H1 (cell line): ENCODE data around the gene ADCY3. TPM values are rescaled to one million over a fixed set of nuclear protein-coding genes. Genes with fewer than 3 reads are reported as not detected.

ENCODE experiments used
- CTCF ChIA-PET: fragments of 300-600 bp; sonication (Branson Sonifier 250); formaldehyde crosslinking; loops from one replicate; lab custom pipeline; 2021; ENCODE audit not compliant: partially characterized antibody; lab: Charles Lee
- POLR2A ChIA-PET: fragments of 300-600 bp; sonication (Branson Sonifier 250); formaldehyde crosslinking; loops from one replicate; lab custom pipeline; 2021; ENCODE audit warnings: inconsistent platforms; ENCODE audit not compliant: partially characterized antibody; lab: Charles Lee
- DNase-seq, 2 experiments: peaks; one replicate each; pipeline versions ENCODE4 v3.0.0 to v3.0.0-alpha.2; 2010 to 2022; ENCODE audit warnings: low spot score in 2 of 2, low read depth in 1 of 2, mixed read lengths in 1 of 2
- FAIRE-seq: peaks from 2 replicates; lab custom pipeline; 2011; peaks lifted over from hg19 to GRCh38; lab: Jason Lieb, UNC
- H2AFZ ChIP-seq: 2 replicates; pipeline ENCODE4 v1.8.1; 2012; ENCODE audit warnings: low read length, inconsistent platforms
- H2AK5ac ChIP-seq: 2 replicates; pipeline ENCODE4 v1.6.1; 2013; ENCODE audit warnings: low read depth, low read length
- H2BK120ac ChIP-seq: replicated peaks from 2 replicates; pipeline ENCODE3; 2013; ENCODE audit warnings: low read depth, low read length, inconsistent platforms
- H2BK12ac ChIP-seq: 2 replicates; pipeline ENCODE4 v1.6.1; 2013; ENCODE audit warnings: low read depth, low read length
- H2BK15ac ChIP-seq: 2 replicates; pipeline ENCODE4 v1.6.1; 2013; ENCODE audit warnings: low read length
- H2BK20ac ChIP-seq: 2 replicates; pipeline ENCODE4 v1.6.1; 2013; ENCODE audit warnings: low read length
- H2BK5ac ChIP-seq: 2 replicates; pipeline ENCODE4 v1.6.1; 2013; ENCODE audit warnings: low read depth, low read length
- H3K14ac ChIP-seq: 2 replicates; pipeline ENCODE4 v1.6.1; 2013; ENCODE audit warnings: inconsistent platforms; ENCODE audit not compliant: insufficient read length
- H3K18ac ChIP-seq: 2 replicates; pipeline ENCODE4 v1.6.1; 2013; ENCODE audit warnings: low read length; ENCODE audit errors: extremely low read depth
- H3K23ac ChIP-seq: 2 replicates; pipeline ENCODE4 v1.6.1; 2013; ENCODE audit warnings: inconsistent platforms; ENCODE audit not compliant: insufficient read length
- H3K23me2 ChIP-seq: 2 replicates; pipeline ENCODE4 v1.6.1; 2013; ENCODE audit warnings: low read depth, low read length
- H3K27ac ChIP-seq: 2 replicates; pipeline ENCODE4 v1.6.1; 2011; ENCODE audit warnings: low read depth, low read length, inconsistent platforms
- H3K27me3 ChIP-seq, 4 experiments: replicated peaks in 1 of 4; 1 replicate in 1 of 4; 2 replicates in 3 of 4; pipeline versions ENCODE4 v1.6.1 to v1.8.1; 2011 to 2013; ENCODE audit warnings: low read length in 3 of 4, mild to moderate bottlenecking in 3 of 4, inconsistent platforms in 2 of 4, mixed read lengths in 2 of 4, moderate library complexity in 1 of 4; ENCODE audit not compliant: control insufficient read depth in 3 of 4, insufficient read depth in 3 of 4; ENCODE audit errors: extremely low read depth in 1 of 4
- H3K36me3 ChIP-seq, 4 experiments: 2 replicates each; pipeline versions ENCODE4 v1.6.1 to v1.8.1; 2011 to 2013; ENCODE audit warnings: mild to moderate bottlenecking in 4 of 4, low read length in 3 of 4, moderate library complexity in 2 of 4, control low read depth in 1 of 4, inconsistent platforms in 1 of 4; ENCODE audit not compliant: insufficient read depth in 4 of 4, control insufficient read depth in 2 of 4
- H3K4ac ChIP-seq: replicated peaks from 2 replicates; pipeline ENCODE3; 2013; ENCODE audit warnings: low read length, low read depth, mixed read lengths, inconsistent platforms; ENCODE audit not compliant: insufficient read length
- H3K4me1 ChIP-seq, 4 experiments: replicated peaks in 1 of 4; 1 replicate in 1 of 4; 2 replicates in 3 of 4; pipeline versions ENCODE4 v1.6.1 to v1.8.1; 2011 to 2013; ENCODE audit warnings: low read length in 3 of 4, inconsistent platforms in 2 of 4, mixed read lengths in 1 of 4; ENCODE audit not compliant: insufficient read depth in 4 of 4, control insufficient read depth in 3 of 4
- H3K4me2 ChIP-seq, 2 experiments: 2 replicates each; pipeline versions ENCODE4 v1.6.1 to v1.8.1; 2011 to 2013; ENCODE audit warnings: low read depth in 2 of 2, low read length in 2 of 2, control low read depth in 1 of 2, inconsistent platforms in 1 of 2, mild to moderate bottlenecking in 1 of 2; ENCODE audit not compliant: insufficient read depth in 1 of 2
- H3K4me3 ChIP-seq, 4 experiments: fragments of 200-600, 300-600 bp in 1 of 4; sonication (generic), shearing (Covaris generic), sonication (Bioruptor Twin) in 1 of 4; 2 replicates each; pipeline versions ENCODE4 v1.5.1 to v1.8.1; 2011 to 2016; ENCODE audit warnings: low read length in 4 of 4, low read depth in 3 of 4, control low read depth in 2 of 4, inconsistent platforms in 2 of 4, mild to moderate bottlenecking in 2 of 4, mixed read lengths in 1 of 4, moderate library complexity in 1 of 4; ENCODE audit not compliant: insufficient read depth in 2 of 4; ENCODE audit errors: extremely low read depth in 1 of 4
- H3K56ac ChIP-seq: replicated peaks from 2 replicates; pipeline ENCODE3; 2013; ENCODE audit warnings: low read depth, mild to moderate bottlenecking, mixed read lengths, low read length, inconsistent platforms; ENCODE audit not compliant: insufficient read length
- H3K79me1 ChIP-seq: 2 replicates; pipeline ENCODE4 v1.6.1; 2013; ENCODE audit warnings: low read depth, low read length, control low read depth
- H3K79me2 ChIP-seq, 2 experiments: 2 replicates each; pipeline versions ENCODE4 v1.6.1 to v1.8.1; 2012 to 2013; ENCODE audit warnings: low read length in 2 of 2, mild to moderate bottlenecking in 2 of 2, inconsistent platforms in 1 of 2; ENCODE audit not compliant: insufficient read depth in 2 of 2, control insufficient read depth in 1 of 2
- H3K9ac ChIP-seq, 4 experiments: replicated peaks in 1 of 4; 1 replicate in 1 of 4; 2 replicates in 3 of 4; pipeline versions ENCODE4 v1.6.1 to v1.8.1; 2011 to 2013; ENCODE audit warnings: low read depth in 3 of 4, low read length in 3 of 4, control low read depth in 2 of 4, mild to moderate bottlenecking in 2 of 4, moderate library complexity in 2 of 4, inconsistent platforms in 1 of 4; ENCODE audit errors: extremely low read depth in 1 of 4
- H3K9me3 ChIP-seq, 2 experiments: 2 replicates each; pipeline versions ENCODE4 v1.6.1 to v1.8.1; 2012 to 2013; ENCODE audit warnings: mild to moderate bottlenecking in 2 of 2, moderate library complexity in 2 of 2, control low read depth in 1 of 2, inconsistent platforms in 1 of 2, low read depth in 1 of 2, low read length in 1 of 2, mixed read lengths in 1 of 2; ENCODE audit not compliant: insufficient read depth in 2 of 2
- H4K20me1 ChIP-seq, 2 experiments: replicated peaks in 1 of 2; 2 replicates each; pipeline versions ENCODE3 to v1.8.1; 2011 to 2013; ENCODE audit warnings: inconsistent platforms in 2 of 2, low read length in 2 of 2, mild to moderate bottlenecking in 1 of 2; ENCODE audit not compliant: insufficient read depth in 2 of 2, control insufficient read depth in 1 of 2
- H4K5ac ChIP-seq: 2 replicates; pipeline ENCODE4 v1.6.1; 2013; ENCODE audit warnings: low read length, low read depth, mixed read lengths, inconsistent platforms; ENCODE audit not compliant: insufficient read length
- H4K8ac ChIP-seq: 2 replicates; pipeline ENCODE4 v1.8.0; 2013; ENCODE audit warnings: mild to moderate bottlenecking, moderate library complexity, low read length, inconsistent platforms; ENCODE audit not compliant: insufficient read depth; ENCODE audit errors: extremely low read depth
- H4K91ac ChIP-seq: replicated peaks from 2 replicates; pipeline ENCODE3; 2013; ENCODE audit warnings: low read length, mixed read lengths, inconsistent platforms; ENCODE audit not compliant: insufficient read length
- EGR1 ChIP-seq: IDR thresholded peaks from 2 replicates; pipeline ENCODE4 v1.6.1; 2011; ENCODE audit warnings: low read depth, low read length, borderline replicate concordance
- HDAC2 ChIP-seq, 2 experiments: fragments of 300-600 bp in 1 of 2; sonication (generic) in 1 of 2; IDR thresholded peaks; 2 replicates each; pipeline ENCODE4 v1.6.1; 2011 to 2012; ENCODE audit warnings: low read depth in 2 of 2, low read length in 2 of 2, mild to moderate bottlenecking in 2 of 2, moderate library complexity in 2 of 2, borderline replicate concordance in 1 of 2, inconsistent platforms in 1 of 2
- HDAC6 ChIP-seq: IDR thresholded peaks from one replicate; pipeline ENCODE4 v1.7.1; 2012; ENCODE audit warnings: low read depth, mild to moderate bottlenecking, inconsistent platforms, low read length, moderate library complexity
- JUN ChIP-seq: IDR thresholded peaks from 2 replicates; pipeline ENCODE4 v1.6.1; 2011; ENCODE audit warnings: low read depth, mild to moderate bottlenecking, improper control_type of control experiment, low read length
- KDM4A ChIP-seq: IDR thresholded peaks from one replicate; pipeline ENCODE4 v1.7.1; 2012; ENCODE audit warnings: low read depth, mild to moderate bottlenecking, moderate library complexity, low read length, inconsistent platforms; ENCODE audit not compliant: severe bottlenecking
- NANOG ChIP-seq: IDR thresholded peaks from 2 replicates; pipeline ENCODE4 v1.6.1; 2011; ENCODE audit warnings: low read length, low read depth, mild to moderate bottlenecking, inconsistent platforms; ENCODE audit not compliant: insufficient read depth, poor library complexity, severe bottlenecking
- RBBP5 ChIP-seq: IDR thresholded peaks from 2 replicates; pipeline ENCODE4 v1.7.1; 2012; ENCODE audit warnings: low read depth, mild to moderate bottlenecking, inconsistent platforms, low read length, moderate library complexity, borderline replicate concordance
- TAF7 ChIP-seq: optimal IDR thresholded peaks from 2 replicates; pipeline ENCODE3; 2011; ENCODE audit warnings: low read depth, mild to moderate bottlenecking, inconsistent platforms, low read length, moderate library complexity, borderline replicate concordance
- TCF12 ChIP-seq: IDR thresholded peaks from 2 replicates; pipeline ENCODE4 v1.6.1; 2011; ENCODE audit warnings: low read depth, mild to moderate bottlenecking, low read length
- TEAD4 ChIP-seq: IDR thresholded peaks from 2 replicates; pipeline ENCODE4 v1.6.1; 2012; ENCODE audit warnings: low read depth, low read length, inconsistent platforms, mixed read lengths
- YY1 ChIP-seq: IDR thresholded peaks from 2 replicates; pipeline ENCODE4 v1.6.1; 2011; ENCODE audit warnings: low read depth, mild to moderate bottlenecking, low read length
- WGBS, 2 experiments: shearing (Covaris generic) in 1 of 2; methylation state at CpG; one replicate each; pipeline versions ENCODE4 v1.1.6 to v1.1.7; 2013 to 2015; ENCODE audit warnings: low lambda C conversion rate in 2 of 2, mixed read lengths in 2 of 2, inconsistent platforms in 1 of 2, low coverage in 1 of 2, missing lambda C conversion rate in 1 of 2; ENCODE audit not compliant: insufficient replicate concordance in 2 of 2, insufficient coverage in 1 of 2, insufficient read length in 1 of 2; ENCODE audit errors: extremely low coverage in 1 of 2, missing lambda C conversion rate in 1 of 2; 5-methylcytosine and 5-hydroxymethylcytosine counted together
- polyA plus RNA-seq, 7 experiments: library from polyadenylated mRNA; depleted of rRNA in 3 of 7; stranded (reverse) in 5 of 7; unstranded in 2 of 7; fragments of >200 nt in 5 of 7; fragments of 200-250 nt in 2 of 7; gene quantifications; 1 replicate in 5 of 7; 2 replicates in 1 of 7; 4 replicates in 1 of 7; pipeline versions ENCODE4 v1.2.1 to v1.2.3, GENCODE V29; 2011 to 2013; ENCODE audit warnings: missing spikeins in 2 of 7, mixed read lengths in 2 of 7
- total RNA-seq: library from RNA; stranded (reverse); fragmentation: NEBNext Ultra II Directional; extraction: Animal tissue kit (Norgen Biotek cat#: 25700); gene quantifications from 2 replicates; pipeline ENCODE4 v1.2.1, GENCODE V29; 2021

The ADCY3 gene
- total and polyA plus RNA-seq, 2 of the 8 experiments (the other 6 are each of a cell fraction or from before 2014, with no cell fraction given): 45.1 to 52.9 TPM

DNA sequence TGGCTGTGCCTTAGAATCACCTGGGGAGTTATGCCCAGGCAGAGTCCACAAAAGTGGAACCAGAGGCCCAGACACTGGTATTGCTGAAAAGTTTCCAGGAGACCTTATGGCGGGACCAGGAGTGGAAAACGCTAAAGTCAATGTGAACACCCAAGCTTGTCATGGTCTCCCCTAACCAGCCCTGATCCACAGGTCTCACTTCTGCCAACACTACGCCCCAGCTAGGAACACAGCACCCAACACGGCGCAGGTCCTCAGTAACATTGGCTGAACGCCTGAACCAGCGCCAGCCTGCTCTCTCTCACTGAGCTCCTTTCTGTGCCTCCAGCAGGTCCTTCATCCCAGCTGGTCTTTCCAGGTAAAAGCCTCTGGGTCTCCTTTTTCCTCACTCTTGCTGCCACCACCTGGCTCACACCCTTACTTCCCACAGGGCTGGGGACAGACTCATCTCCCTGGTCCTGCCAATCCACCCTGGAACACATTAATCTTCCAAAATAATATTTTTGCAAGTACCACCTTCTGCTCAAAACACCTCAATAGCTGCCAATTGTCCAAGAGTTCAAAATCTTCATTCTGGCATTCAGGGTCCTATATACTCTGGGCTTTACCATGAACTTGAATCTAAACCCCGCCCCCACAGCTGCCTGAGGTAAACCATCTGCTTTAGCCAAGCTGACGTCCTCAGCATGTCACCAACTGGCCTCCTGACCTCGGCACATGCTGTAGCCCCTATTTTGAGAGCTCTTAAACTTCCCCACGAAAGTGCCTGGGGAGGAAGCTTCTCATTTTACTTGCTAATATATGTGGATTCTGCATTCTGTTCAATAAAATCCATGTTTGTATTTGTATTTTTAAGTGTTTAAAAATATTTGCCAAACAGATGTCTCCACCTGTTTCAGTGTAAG, 34.6 kb downstream of the ADCY3 start:
- peaks cover 2% of the 10 kb centered on the region for H3K79me1 ChIP-seq
- no peaks in the 10 kb centered on the region for H3K27me3 ChIP-seq
- H4K5ac ChIP-seq: no peak overlapping the region
- H2BK20ac ChIP-seq: no peak overlapping the region; the same call in 1 of the 2 replicates
- peak overlapping the region; percentile 13; the same call in 1 of the 2 replicates for H3K18ac ChIP-seq
- 89% methylated on average over 11 of the region's 11 CpGs; no CpG with 5 or more reads in 1 of the 2 experiments for WGBS, 2 experiments
- H2BK15ac ChIP-seq: no peak overlapping the region
- H3K4me2 ChIP-seq: no peak overlapping the region
- DNase-seq (no peak), FAIRE-seq (no peak)
- H2BK5ac ChIP-seq: peak overlapping the region; percentile 88
- peak overlapping the region; percentile 61; the same call in 1 of the 2 replicates for H3K27ac ChIP-seq
- no peak overlapping the region for H3K23ac ChIP-seq
- H3K14ac ChIP-seq: no peak overlapping the region
- H2AFZ ChIP-seq: no peak overlapping the region
- H3K36me3 ChIP-seq: 0 out of 8 replicates have a peak, but pooled peaks cover 0 to 3% (median 0%) of the 10 kb centered on the region in 4 experiments
- no peak overlapping the region for H3K56ac ChIP-seq
- no peak overlapping the region for H2AK5ac ChIP-seq
- no peaks in the 10 kb centered on the region for H3K23me2 ChIP-seq
- H2BK120ac ChIP-seq: no peak overlapping the region
- H4K8ac ChIP-seq: no peak overlapping the region; the same call in 1 of the 2 replicates
- H3K4me1 ChIP-seq: peaks cover 0 to 3% (median 0%) of the 10 kb centered on the region in 4 experiments; a peak in 2 of 7 replicates
- no peaks in the 10 kb centered on the region for H3K79me2 ChIP-seq
- no peak overlapping the region for H4K91ac ChIP-seq
- peak overlapping the region; percentile 39; the same call in 1 of the 2 replicates for H2BK12ac ChIP-seq
- no peaks in the 10 kb centered on the region for H3K9me3 ChIP-seq
- no peak overlapping the region for H3K4ac ChIP-seq
- POLR2A ChIA-PET: interaction anchor here (1.2 kb wide), 1 partner anchor 11 kb away, joined by 3 read pairs; no protein-coding TSS in a partner anchor
- no peak overlapping the region for H3K4me3 ChIP-seq
- CTCF ChIA-PET: interaction anchor here (0.6 to 1.7 kb wide), 6 partner anchors 14 to 1167 kb away, joined by 3 to 5 read pairs (median 3); no protein-coding TSS in a partner anchor
- no peak overlapping the region for H3K9ac ChIP-seq
- no peaks in the 10 kb centered on the region for H4K20me1 ChIP-seq
- no peak for TF ChIP-seq HDAC6
- no peak for TF ChIP-seq YY1
- TF ChIP-seq TEAD4: no peak
- TF ChIP-seq RBBP5: no peak
- TF ChIP-seq TCF12: no peak
- no peak for TF ChIP-seq HDAC2 (IDR thresholded peaks at IDR 0.05; ENCODE audit: borderline replicate concordance in 1 of 2, low read depth in 2 of 2, low read length in 2 of 2)
- TF ChIP-seq EGR1: no peak
- TF ChIP-seq JUN: no peak
- no peak for TF ChIP-seq TAF7
- TF ChIP-seq KDM4A: no peak
- no peak for TF ChIP-seq NANOG
